HepG2 (cell line): ENCODE results near the gene CNNM4. TPM values are rescaled to one million over a fixed set of nuclear protein-coding genes. Genes with fewer than 3 reads are reported as not detected.

Source experiments
- ATAD3A ChIP-seq: sonication (generic); formaldehyde crosslinking; IDR thresholded peaks from 2 replicates; pipeline ENCODE4 v1.4.0; 2020; ENCODE audit warnings: missing genetic modification reagents
- ATRX ChIP-seq: sonication (generic); formaldehyde crosslinking; IDR thresholded peaks from 2 replicates; pipeline ENCODE4 v1.4.0; 2020; ENCODE audit warnings: missing genetic modification reagents, borderline replicate concordance
- BORCS8-MEF2B ChIP-seq: sonication (generic); formaldehyde crosslinking; IDR thresholded peaks from 2 replicates; pipeline ENCODE4 v1.8.0; 2022; ENCODE audit warnings: mild to moderate bottlenecking, missing genetic modification reagents
- DNMT3B ChIP-seq: conservative IDR thresholded peaks from 2 replicates; pipeline ENCODE4 v1.6.1; 2016; ENCODE audit warnings: missing biosample characterization, control low read depth
- HHEX ChIP-seq: IDR thresholded peaks from 2 replicates; pipeline ENCODE4 v1.6.1; 2016; ENCODE audit warnings: control low read depth
- KLF9 ChIP-seq: IDR thresholded peaks from 2 replicates; pipeline ENCODE4 v1.6.1; 2016; ENCODE audit warnings: low read depth
- MIER3 ChIP-seq: IDR thresholded peaks from 2 replicates; pipeline ENCODE4 v1.6.1; 2016; ENCODE audit warnings: missing compliant biosample characterization, borderline replicate concordance
- RBAK ChIP-seq: sonication (generic); formaldehyde crosslinking; IDR thresholded peaks from 2 replicates; pipeline ENCODE4 v1.5.1; 2020; ENCODE audit warnings: mild to moderate bottlenecking, missing genetic modification reagents
- ZNF34 ChIP-seq: sonication (generic); formaldehyde crosslinking; IDR thresholded peaks from 2 replicates; pipeline ENCODE4 v1.4.0; 2020; ENCODE audit warnings: mild to moderate bottlenecking, missing genetic modification reagents, borderline replicate concordance
- ZSCAN22 ChIP-seq: sonication (generic); formaldehyde crosslinking; IDR thresholded peaks from 2 replicates; pipeline ENCODE4 v1.4.0; 2020; ENCODE audit warnings: mild to moderate bottlenecking, missing genetic modification reagents
- polyA plus RNA-seq, 8 experiments: library from polyadenylated mRNA; depleted of rRNA in 3 of 8; stranded (reverse) in 7 of 8; unstranded in 1 of 8; fragments of >200 nt; fragmentation: Illumina TruSeq in 4 of 8; extraction: Trizol in 4 of 8; gene quantifications; 2 replicates each; pipeline versions ENCODE4 v1.2.1 to v1.2.3, GENCODE V29; 2011 to 2016; ENCODE audit warnings: low read depth in 4 of 8, missing spikeins in 1 of 8, mixed read lengths in 1 of 8; ENCODE audit not compliant: insufficient read depth in 1 of 8
- total RNA-seq, 5 experiments: library from RNA; depleted of rRNA; stranded (reverse); fragments of >200 nt; fragmentation: Illumina TruSeq; extraction: Trizol; gene quantifications; 2 replicates each; pipeline ENCODE4 v1.2.3, GENCODE V29; 2016; ENCODE audit warnings: low read depth in 1 of 5
- TF ChIP-seq, protein P1 (sequence below): IDR thresholded peaks from 2 replicates; pipeline ENCODE4 v1.4.0; 2020; ENCODE audit warnings: mild to moderate bottlenecking, missing genetic modification reagents
- TF ChIP-seq, protein P2 (sequence below): sonication (generic); formaldehyde crosslinking; IDR thresholded peaks from 2 replicates; pipeline ENCODE4 v1.4.0; 2020; ENCODE audit warnings: mild to moderate bottlenecking, missing genetic modification reagents
- TF ChIP-seq, protein P3 (sequence below): sonication (generic); formaldehyde crosslinking; IDR thresholded peaks from 2 replicates; pipeline ENCODE4 v1.9.0; 2021; ENCODE audit warnings: missing genetic modification reagents, borderline replicate concordance
- TF ChIP-seq, protein P4 (sequence below): sonication (generic); formaldehyde crosslinking; IDR thresholded peaks from 2 replicates; pipeline ENCODE4 v1.8.1; 2022; ENCODE audit warnings: mild to moderate bottlenecking, missing genetic modification reagents
- TF ChIP-seq, protein P5 (sequence below): sonication (generic); formaldehyde crosslinking; IDR thresholded peaks from 2 replicates; pipeline ENCODE4 v1.4.0; 2020; ENCODE audit warnings: missing genetic modification reagents

The CNNM4 gene
- total and polyA plus RNA-seq, 2 of the 13 experiments (the other 11 are each of a cell fraction or from before 2014, with no cell fraction given): 5.9 to 8.4 TPM

DNA sequence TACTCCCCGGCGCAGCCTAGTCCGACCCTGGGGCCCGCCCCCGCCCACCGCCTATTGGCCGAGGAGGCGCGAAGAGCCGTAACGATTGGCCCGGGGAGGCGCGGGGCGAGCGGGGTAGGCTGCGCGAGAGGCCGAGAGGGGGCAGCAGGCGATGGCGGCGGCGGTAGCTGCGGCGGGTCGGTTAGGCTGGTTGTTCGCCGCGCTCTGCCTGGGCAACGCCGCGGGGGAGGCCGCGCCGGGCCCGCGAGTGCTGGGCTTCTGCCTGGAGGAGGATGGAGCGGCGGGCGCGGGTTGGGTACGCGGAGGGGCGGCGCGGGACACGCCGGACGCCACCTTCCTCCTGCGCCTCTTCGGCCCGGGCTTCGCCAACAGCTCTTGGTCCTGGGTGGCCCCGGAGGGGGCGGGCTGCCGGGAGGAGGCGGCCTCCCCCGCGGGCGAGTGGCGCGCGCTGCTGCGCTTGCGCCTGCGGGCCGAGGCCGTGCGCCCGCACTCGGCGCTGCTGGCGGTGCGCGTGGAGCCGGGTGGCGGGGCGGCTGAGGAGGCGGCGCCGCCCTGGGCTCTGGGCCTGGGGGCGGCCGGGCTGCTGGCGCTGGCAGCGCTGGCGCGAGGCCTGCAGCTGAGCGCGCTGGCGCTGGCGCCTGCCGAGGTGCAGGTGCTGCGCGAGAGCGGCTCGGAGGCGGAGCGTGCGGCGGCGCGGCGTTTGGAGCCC lies 55.6 kb downstream of the CNNM4 start, which contains the start of gene CNNM3 (continued):
- TF ChIP-seq, protein P1, sequence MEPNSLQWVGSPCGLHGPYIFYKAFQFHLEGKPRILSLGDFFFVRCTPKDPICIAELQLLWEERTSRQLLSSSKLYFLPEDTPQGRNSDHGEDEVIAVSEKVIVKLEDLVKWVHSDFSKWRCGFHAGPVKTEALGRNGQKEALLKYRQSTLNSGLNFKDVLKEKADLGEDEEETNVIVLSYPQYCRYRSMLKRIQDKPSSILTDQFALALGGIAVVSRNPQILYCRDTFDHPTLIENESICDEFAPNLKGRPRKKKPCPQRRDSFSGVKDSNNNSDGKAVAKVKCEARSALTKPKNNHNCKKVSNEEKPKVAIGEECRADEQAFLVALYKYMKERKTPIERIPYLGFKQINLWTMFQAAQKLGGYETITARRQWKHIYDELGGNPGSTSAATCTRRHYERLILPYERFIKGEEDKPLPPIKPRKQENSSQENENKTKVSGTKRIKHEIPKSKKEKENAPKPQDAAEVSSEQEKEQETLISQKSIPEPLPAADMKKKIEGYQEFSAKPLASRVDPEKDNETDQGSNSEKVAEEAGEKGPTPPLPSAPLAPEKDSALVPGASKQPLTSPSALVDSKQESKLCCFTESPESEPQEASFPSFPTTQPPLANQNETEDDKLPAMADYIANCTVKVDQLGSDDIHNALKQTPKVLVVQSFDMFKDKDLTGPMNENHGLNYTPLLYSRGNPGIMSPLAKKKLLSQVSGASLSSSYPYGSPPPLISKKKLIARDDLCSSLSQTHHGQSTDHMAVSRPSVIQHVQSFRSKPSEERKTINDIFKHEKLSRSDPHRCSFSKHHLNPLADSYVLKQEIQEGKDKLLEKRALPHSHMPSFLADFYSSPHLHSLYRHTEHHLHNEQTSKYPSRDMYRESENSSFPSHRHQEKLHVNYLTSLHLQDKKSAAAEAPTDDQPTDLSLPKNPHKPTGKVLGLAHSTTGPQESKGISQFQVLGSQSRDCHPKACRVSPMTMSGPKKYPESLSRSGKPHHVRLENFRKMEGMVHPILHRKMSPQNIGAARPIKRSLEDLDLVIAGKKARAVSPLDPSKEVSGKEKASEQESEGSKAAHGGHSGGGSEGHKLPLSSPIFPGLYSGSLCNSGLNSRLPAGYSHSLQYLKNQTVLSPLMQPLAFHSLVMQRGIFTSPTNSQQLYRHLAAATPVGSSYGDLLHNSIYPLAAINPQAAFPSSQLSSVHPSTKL (CRISPR knock-in tag): peak; percentile 44; the same call in 1 of the 2 replicates
- TF ChIP-seq RBAK (CRISPR knock-in tag) (no peak), BORCS8-MEF2B (0 out of 2 replicates have a peak, but pooled peaks have one; percentile 62), DNMT3B (CRISPR knock-in tag) (no peak; the same call in 1 of the 2 replicates), ZNF34 (CRISPR knock-in tag) (peak; percentile 82; the same call in 1 of the 2 replicates), HHEX (CRISPR knock-in tag) (no peak), MIER3 (CRISPR knock-in tag) (0 out of 2 replicates have a peak, but pooled peaks have one; percentile 41), ZSCAN22 (peak; percentile 76; the same call in 1 of the 2 replicates), ATRX (CRISPR knock-in tag) (no peak), KLF9 (CRISPR knock-in tag) (0 out of 2 replicates have a peak, but pooled peaks have one; percentile 46), ATAD3A (CRISPR knock-in tag) (no peak)
- TF ChIP-seq, protein P2, sequence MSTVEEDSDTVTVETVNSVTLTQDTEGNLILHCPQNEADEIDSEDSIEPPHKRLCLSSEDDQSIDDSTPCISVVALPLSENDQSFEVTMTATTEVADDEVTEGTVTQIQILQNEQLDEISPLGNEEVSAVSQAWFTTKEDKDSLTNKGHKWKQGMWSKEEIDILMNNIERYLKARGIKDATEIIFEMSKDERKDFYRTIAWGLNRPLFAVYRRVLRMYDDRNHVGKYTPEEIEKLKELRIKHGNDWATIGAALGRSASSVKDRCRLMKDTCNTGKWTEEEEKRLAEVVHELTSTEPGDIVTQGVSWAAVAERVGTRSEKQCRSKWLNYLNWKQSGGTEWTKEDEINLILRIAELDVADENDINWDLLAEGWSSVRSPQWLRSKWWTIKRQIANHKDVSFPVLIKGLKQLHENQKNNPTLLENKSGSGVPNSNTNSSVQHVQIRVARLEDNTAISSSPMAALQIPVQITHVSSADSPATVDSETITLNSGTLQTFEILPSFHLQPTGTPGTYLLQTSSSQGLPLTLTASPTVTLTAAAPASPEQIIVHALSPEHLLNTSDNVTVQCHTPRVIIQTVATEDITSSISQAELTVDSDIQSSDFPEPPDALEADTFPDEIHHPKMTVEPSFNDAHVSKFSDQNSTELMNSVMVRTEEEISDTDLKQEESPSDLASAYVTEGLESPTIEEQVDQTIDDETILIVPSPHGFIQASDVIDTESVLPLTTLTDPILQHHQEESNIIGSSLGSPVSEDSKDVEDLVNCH (CRISPR knock-in tag): 0 out of 2 replicates have a peak, but pooled peaks have one; percentile 60
- TF ChIP-seq, protein P3, sequence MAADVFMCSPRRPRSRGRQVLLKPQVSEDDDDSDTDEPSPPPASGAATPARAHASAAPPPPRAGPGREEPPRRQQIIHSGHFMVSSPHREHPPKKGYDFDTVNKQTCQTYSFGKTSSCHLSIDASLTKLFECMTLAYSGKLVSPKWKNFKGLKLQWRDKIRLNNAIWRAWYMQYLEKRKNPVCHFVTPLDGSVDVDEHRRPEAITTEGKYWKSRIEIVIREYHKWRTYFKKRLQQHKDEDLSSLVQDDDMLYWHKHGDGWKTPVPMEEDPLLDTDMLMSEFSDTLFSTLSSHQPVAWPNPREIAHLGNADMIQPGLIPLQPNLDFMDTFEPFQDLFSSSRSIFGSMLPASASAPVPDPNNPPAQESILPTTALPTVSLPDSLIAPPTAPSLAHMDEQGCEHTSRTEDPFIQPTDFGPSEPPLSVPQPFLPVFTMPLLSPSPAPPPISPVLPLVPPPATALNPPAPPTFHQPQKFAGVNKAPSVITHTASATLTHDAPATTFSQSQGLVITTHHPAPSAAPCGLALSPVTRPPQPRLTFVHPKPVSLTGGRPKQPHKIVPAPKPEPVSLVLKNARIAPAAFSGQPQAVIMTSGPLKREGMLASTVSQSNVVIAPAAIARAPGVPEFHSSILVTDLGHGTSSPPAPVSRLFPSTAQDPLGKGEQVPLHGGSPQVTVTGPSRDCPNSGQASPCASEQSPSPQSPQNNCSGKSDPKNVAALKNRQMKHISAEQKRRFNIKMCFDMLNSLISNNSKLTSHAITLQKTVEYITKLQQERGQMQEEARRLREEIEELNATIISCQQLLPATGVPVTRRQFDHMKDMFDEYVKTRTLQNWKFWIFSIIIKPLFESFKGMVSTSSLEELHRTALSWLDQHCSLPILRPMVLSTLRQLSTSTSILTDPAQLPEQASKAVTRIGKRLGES: 0 out of 2 replicates have a peak, but pooled peaks have one; percentile 10
- TF ChIP-seq, protein P4, sequence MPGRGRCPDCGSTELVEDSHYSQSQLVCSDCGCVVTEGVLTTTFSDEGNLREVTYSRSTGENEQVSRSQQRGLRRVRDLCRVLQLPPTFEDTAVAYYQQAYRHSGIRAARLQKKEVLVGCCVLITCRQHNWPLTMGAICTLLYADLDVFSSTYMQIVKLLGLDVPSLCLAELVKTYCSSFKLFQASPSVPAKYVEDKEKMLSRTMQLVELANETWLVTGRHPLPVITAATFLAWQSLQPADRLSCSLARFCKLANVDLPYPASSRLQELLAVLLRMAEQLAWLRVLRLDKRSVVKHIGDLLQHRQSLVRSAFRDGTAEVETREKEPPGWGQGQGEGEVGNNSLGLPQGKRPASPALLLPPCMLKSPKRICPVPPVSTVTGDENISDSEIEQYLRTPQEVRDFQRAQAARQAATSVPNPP: peak; percentile 82; the same call in 1 of the 2 replicates
- TF ChIP-seq, protein P5, sequence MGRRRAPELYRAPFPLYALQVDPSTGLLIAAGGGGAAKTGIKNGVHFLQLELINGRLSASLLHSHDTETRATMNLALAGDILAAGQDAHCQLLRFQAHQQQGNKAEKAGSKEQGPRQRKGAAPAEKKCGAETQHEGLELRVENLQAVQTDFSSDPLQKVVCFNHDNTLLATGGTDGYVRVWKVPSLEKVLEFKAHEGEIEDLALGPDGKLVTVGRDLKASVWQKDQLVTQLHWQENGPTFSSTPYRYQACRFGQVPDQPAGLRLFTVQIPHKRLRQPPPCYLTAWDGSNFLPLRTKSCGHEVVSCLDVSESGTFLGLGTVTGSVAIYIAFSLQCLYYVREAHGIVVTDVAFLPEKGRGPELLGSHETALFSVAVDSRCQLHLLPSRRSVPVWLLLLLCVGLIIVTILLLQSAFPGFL (CRISPR knock-in tag): no peak
